ENCODE data around the gene TMC3. TPM values are rescaled to one million over a fixed set of nuclear protein-coding genes. Genes with fewer than 3 reads are reported as not detected.

TMC3 gene
- total RNA-seq, 1 experiment from 2014 or later: 0.03 TPM

Other genes with a start within 250 kb of the TMC3 start
- not detected in 2 replicates for gene CFAP161, start 239.9 kb downstream of the TMC3 start, total RNA-seq (2014; rRNA removed; shearing (Covaris generic))
- not detected in 2 replicates for gene IL16, start 177.3 kb downstream of the TMC3 start, total RNA-seq (2014; rRNA removed; shearing (Covaris generic))
- gene STARD5, start 50.1 kb downstream of the TMC3 start, total RNA-seq (2014; rRNA removed; shearing (Covaris generic)): 6.3 and 8.2 TPM in 2 replicates